Daoy (cell line): ENCODE data around the gene ITPK1. TPM values are rescaled to one million over a fixed set of nuclear protein-coding genes. Genes with fewer than 3 reads are reported as not detected.

Experiments used
- DNase-seq: peaks from one replicate; pipeline ENCODE4 v3.0.0-alpha.2; 2015; ENCODE audit warnings: low read depth
- total RNA-seq: library from RNA; depleted of rRNA; stranded (reverse); fragments of >200 nt; shearing (Covaris generic); gene quantifications from 2 replicates; pipeline ENCODE4 v1.2.3, GENCODE V29; 2014

The ITPK1 gene
- total RNA-seq, 1 experiment from 2014 or later = 14.2 TPM

DNA sequence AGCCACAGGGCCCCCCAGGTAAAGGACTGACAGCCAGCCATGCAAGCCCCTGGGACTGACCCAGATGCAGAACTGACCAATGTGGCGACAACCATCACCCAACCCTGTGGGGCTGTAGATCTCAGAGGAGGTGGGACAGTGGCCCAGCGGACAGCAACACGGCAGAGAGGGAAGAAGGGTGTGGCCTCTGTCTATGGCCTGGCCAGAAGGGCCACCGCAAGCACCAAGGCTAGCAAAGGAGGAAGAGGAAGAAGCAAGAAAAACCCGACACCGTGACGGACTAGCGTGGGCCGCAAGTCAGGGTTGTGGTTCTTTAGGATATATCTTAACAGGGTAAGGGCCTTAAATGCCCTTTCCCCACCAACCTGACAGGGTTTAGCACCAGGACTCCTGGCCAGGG lies 71.2 kb downstream of the ITPK1 start:
- DNase-seq = no peak

DNA sequence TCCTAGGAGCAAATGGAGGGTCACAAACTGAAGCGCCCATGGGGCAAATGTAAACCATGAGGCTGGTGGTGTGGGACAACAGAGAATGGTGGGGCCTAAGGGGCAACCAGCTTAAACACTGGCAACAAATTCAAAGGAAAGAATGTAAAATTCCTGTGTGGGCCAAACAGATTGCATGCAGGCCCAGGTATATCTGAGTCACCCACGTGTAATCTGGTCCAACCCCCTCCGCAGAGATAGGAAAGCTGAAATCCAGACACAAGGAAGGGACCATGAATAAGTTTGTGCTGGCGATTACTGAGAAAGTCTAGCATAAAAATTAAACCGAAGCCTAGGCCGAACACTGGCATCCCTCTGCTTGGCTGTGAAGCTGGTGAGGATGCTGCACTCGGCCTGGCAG lies 71.6 kb downstream of the ITPK1 start:
- peak; percentile 32 for DNase-seq

DNA sequence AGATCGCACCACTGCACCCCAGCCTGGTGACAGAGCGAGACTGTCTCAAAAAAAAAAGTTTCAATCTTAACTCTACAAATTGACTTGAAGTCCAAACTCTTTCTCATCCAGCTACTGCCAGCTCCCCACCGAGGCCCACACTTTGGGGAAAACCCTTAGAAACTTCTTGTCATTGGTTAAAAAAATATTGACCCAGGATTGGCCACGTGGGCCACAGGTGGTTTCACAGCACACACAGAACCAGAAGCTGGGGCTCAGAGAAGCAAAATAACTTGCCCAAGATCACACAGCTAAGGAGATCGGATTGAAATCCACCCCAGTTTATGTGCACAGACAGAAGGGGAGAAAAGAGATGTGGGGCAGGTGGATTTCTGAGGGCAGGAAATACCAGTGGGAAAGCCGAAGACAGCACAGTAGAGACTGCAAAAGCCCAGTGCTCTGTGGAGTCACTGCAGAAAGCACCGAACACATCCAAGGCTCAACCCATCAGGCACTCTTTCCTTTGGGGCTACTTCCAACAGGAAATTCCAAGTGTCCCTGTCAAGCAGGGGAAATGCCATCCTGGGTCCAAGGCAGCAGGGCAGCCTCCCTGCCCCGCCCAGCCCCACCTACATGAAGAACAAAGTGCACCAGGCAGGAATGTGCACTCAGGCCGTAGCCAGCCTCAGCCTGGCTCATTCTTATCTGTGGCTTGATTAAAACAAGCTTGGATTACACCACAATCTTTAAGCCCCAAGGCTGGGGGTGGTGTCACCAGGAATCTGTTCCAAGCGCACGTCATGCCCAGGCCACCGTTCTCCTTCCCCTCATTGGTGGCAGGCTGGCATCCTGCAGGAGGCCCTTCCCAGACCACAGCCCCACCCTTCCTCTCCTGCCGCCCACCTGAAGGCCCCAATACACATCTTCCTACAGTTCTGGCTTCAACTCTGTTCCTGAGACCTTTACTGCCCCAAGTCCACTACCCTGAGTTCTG lies 72.5 kb downstream of the ITPK1 start:
- DNase-seq = peak; percentile 98

DNA sequence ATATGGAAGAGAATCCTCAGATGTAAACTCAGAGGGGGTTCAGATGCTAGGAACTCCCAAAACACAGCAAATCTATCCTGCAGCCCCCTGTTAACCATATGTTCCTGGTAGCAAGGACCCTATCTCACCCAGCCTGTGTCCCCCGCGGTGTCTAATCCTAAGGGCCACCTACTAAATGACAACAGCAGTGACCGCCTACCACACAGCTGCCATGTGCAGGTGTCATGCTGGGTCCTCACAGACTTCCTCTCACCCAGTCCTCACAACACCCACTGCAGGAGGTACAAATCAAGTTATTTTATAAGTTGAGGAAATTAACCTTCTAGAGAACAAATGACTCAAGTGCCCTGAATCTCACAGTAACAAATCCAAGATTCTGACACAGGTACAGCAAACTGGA lies 73.9 kb downstream of the ITPK1 start:
- no peak for DNase-seq

DNA sequence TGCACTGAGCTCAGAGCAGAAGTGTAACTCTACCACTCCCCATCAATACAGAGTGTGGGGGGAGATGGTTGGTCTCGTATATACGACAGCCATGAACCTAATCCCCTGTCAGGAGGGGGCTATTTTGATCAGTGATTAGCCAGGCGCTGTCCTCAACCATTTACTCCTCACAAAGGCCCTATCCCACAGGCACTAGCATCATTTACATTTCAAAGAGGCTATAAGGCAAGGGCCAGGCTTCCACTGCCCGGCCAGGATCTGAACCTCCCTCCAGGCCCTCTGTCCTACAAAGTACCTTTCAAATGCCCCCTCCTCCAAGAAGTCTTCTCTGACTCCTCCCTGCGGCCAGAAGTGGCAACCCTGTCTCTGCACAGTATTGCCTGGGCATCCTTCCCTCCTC lies 74.7 kb downstream of the ITPK1 start:
- no peak for DNase-seq

DNA sequence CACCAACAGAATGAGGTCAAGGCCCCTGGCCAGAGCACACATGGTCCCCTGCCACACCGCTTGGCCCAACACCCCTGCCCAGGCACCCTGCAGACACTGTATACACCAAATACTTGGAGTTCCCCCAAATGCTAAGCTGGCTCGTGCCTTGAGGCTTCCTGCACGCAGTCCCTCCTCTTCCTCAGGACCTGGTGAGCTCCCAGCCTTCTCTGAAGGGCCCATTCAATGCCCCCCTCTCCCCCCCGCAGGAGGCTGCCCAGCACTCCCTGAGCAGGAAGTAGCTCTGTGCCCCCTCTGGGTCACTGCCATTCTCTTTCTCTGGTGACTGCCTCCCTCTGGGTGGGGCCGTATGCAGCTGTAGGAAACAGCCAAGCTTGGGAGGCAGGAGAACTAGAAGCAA lies 75.3 kb downstream of the ITPK1 start:
- DNase-seq = peak; percentile 28

DNA sequence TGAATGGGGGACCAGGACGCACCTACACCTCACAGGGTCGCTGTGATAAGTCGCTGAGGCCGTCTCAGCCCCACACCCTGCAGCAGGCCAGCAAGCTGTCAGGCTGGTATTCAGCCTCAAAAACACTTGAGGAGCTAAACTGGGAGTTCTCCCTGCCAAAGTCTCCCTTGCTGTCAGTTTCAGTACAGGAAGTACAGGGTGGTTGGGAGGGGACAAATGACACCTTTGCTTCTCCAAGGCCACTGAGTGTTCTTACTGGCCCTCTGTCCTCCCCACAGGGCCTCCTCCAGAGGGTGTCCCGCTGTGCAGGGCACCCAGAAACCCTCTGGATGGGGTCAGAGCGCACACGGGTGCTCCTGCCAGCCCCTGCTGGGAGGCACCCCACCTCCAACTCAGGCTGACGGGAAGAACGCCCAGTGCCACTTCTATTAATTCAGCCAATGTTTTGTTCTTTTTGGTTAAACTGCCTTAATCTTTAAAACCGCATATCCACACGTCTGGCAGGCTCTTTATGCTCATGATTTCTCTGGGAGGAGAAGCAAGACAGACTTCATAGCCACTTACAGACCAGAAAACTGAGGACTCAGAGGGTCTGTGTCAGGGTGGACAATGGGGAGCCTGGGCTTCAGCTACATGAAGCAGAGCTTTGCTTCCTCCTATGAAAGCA lies 75.9 kb downstream of the ITPK1 start:
- no peak for DNase-seq

DNA sequence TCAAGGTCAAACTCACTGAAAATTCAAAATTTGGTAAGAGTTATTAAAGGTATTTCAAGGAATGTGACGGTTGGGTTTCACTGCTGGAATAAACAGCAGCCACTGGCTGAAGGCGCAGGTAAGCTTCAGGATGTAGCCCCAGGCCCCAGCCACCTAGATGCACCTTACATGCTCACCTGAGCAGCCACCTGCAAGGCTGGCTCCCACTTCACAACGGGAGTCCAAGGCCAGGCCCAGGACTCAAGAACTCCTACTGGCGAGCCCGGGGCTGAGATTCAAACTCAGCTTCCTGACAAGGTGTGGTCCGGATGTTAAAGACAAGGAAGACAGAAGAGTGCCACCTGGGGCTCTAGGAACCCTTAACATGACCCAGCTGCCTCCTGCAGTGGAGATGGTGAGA lies 78.4 kb downstream of the ITPK1 start:
- no peak for DNase-seq

DNA sequence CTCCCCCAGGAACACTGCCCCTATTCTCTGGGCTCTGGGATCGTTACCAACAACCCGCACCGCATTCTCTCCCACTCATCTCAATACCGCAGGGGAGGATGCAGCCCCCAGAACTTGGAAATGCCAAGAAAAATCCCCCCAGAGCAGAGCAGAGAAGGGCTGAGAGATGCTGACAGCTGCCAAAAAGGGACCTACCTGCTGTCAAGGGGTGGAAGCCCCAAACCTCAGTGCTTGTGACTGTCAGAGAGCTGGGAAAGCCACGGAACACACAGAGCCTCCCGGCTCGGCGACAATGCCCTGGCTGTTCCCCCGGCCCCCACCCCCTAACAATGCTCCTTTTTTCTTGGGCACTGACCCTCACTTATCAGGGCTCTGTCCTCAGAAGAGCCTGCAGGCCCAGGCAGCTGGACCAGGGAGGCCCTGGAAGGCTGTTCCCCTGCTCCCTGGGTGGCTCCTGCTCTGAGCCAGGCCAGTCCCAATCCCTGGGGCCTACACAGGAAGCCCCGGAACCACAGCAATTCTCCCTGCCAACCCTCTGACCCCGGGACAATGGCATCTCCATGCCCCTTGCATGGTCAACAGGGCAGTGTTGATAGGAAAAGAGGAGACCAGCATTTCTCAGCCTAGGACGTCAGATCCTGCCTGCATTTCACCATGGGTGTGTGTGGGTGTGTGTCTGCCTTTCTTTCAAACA lies 78.9 kb downstream of the ITPK1 start:
- DNase-seq = peak; percentile 26

DNA sequence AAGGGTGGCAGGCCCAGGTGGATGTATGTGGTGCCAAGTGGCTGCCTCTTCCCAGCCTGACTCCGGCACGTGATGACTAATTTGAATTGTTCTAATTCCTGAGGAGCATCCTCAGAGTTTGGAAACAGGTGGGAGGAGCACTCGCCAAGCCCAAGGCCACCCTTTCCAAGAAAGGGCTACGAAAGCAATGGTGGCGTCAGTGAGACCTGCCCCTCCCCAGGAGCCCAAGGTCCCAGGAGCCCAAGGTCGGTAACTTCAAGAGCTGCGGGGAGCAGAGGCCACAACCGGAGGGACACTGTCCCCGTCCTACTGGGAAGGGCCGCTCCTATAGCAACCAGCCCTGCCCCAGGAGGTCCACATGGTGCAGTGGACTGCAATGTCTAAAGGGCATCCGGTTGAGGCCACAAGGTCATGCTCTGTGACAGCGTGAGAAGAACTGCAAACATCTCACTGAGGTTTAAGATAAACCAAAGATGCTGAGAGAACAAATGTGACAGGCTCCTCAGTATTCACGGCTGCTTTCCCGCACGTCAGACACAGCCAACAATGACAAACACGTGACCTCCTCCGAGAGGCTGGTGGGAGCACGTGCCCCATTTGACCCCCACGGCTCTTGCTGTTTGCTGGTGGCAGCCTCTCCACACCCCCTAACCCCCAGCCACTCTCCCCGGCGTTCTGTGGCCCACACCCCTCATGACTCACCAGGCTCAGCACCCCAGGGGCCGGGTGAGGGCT lies 79.6 kb downstream of the ITPK1 start:
- peak; percentile 78 for DNase-seq

DNA sequence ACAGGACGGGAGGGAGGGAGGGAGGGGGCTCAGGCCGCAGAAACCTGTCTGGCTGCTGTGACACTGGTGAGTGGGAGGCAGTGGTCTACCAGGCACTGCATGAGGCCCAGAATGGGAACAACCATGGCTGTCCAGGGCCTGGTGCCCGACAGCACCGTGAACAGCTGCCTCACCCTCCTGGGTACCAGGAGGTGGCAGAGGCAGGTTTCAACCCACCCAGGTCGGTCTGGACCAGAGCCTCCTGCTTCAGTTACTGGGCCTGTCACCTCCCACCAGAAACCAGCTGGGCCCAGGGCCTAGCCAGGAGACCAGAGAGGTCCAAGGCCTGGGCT lies 80.2 kb downstream of the ITPK1 start:
- no peak for DNase-seq

DNA sequence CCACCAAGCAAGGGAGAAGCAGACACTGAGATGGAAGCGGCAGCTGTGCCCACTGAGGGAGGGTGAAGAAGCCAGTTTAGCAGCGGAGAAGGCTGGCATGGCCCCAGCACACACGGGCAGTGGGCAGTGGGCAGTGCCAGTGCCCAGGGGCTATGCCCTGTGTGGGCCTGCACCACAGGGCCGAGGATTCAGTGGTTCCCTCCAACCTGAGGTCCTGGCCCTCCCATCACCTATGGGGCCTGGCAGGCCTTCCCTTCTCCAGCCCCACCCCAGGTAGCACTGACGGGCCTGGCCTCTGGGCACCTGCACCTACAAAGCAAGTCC lies 81.1 kb downstream of the ITPK1 start:
- no peak for DNase-seq

DNA sequence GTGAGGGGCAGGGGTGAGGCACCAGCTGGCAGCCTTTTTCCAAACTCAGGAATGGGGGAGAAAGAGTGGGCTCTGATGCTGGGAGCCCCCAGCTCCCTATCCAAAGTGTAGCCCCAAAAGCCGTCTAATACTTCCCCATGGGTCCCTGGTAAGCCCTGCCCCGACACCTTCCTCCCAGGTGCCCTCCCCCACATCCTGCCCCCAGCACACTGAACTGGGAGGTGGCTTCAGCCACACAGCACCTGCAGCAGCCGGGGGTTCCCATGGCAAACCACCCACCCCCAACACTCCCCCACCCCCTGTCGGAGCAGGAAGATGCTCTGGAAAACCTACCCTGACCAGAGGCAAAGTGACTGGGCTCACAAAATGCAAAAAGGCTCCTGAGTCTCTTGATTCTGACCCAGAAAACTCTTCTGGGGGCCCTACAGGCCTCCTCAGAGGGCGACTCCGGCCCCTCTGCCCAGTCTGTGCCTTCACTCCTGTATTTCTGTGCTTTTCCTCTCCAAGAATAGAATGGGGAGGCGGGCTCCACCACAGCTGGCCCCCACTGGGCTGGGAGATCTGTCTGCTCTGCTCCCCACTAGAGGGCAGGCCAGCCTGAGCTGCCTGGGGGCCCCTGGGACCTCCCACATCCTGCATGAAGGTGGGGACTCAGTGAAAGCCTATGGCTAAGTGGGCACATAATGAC lies 81.6 kb downstream of the ITPK1 start:
- peak; percentile 47 for DNase-seq

DNA sequence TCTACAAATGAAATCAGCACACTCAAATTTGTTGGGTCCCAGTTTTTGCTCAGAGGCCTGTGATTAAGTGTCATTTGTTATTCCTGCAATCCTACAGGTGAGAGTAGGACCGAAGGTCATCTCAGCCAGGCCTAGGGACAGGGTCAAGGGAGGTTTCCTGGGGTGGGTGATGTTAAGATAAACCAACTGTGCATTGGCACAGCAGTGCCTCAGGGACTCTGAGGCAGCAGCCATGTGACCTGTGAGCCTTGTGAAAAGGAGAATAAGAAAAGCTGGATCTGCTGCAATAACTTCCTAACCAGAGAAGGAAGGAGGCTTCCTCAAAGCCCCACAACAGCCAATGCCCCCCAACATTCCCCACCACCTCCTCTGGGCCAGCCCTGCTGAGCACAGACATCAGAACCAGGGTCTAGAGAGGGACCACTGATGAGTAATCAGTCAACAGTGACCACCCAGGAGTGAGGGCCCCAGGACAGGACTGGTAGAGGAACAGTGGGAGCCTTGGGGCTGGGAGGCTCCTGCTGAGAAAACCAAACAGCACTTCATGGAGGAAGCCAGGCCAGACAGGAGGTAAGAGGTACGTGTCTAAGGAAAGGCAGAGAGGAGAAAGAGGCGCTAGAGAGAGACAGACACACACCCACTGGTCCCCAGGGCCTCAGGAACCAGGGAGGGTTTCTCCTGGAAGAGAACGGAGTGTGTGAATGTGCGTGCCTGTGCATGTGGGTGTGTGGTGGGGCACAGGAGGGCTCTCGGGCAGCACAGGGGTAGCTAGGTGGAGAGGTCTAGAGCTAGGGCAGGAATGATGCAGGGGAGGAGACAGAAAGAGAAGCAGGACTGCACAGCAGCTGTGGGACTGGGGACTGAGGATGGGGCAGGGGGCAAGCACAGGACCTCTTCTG lies 82.4 kb downstream of the ITPK1 start:
- peak; percentile 34 for DNase-seq

DNA sequence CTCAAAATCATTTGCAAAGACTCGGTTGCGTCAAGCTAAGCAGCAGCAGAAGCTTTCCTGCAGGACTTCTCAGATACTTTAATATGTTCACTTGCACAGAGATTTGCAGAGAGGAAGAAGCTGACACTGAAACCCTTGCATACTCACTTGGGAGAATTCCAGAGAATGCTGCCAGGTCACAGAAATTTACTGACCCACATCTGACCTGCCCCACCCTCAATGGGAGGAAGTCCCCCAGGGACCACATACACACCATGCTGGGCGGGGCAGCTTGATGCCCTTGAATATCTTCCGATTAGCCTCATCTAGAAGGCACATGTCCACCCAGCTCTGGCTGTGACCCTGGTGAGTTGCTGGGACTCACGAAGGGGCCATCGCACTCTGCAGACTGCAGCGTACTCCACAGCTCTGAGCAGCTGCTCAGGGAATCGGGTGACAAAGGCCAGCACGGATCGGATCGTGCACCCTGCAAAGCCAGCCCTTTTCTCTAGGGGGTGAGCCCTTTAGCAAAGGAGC lies 83.2 kb downstream of the ITPK1 start:
- peak; percentile 37 for DNase-seq

DNA sequence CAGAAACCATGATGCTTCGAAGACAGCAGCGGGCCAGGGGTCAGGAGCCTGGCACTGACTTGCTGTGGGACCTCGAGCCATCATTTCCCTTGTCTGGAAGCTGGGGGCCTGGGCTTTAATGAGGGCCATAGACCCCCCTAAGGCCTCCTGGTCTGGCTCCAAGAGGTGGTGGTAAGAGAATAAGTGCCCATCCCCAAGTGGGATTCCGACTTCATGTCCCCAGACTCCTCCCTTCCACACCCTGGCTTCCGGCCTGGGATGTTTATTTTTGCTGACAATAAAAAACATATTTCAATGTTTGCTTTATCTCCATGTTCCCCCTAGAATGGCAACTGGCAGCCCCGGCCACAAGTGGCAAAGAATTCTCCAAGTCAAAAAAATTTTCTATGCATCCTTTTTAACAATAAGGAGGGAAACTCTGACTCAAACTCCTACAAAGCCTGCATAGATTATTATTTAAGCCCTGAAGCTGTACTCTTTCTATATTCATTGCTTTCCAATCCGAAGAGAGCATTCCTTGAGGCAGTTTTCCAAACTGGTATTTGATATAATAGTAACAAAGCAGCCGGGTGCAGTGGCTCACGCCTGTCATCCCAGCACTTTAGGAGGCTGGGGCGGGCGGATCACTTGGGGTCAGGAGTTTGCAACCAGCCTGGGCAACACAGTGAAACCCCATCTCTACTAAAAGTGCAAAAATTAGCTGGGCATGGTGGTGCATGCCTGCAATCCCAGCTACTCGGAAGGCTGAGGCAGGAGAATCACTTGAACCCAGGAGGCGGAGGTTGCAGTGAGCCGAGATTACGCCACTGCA lies 84.0 kb downstream of the ITPK1 start:
- no peak for DNase-seq

DNA sequence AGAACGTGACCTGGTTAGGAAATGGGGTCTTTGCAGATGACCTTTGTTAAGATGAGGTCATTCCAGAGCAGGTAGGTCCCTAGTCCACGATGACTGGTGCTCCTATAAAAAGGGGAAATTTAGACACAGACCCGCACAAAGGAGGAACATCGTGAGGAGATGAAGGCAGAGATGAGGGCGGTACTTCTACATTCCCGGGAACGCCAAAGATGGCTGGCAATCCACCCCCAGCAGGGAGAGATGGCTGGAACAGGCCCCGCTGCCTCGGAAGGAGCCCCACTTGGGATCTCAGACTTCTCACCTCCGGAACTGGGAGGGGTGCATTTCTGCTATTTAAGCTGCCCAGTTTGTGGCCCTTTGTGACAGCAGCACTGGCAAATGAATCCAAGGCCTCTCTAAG lies 85.0 kb downstream of the ITPK1 start:
- DNase-seq = no peak

DNA sequence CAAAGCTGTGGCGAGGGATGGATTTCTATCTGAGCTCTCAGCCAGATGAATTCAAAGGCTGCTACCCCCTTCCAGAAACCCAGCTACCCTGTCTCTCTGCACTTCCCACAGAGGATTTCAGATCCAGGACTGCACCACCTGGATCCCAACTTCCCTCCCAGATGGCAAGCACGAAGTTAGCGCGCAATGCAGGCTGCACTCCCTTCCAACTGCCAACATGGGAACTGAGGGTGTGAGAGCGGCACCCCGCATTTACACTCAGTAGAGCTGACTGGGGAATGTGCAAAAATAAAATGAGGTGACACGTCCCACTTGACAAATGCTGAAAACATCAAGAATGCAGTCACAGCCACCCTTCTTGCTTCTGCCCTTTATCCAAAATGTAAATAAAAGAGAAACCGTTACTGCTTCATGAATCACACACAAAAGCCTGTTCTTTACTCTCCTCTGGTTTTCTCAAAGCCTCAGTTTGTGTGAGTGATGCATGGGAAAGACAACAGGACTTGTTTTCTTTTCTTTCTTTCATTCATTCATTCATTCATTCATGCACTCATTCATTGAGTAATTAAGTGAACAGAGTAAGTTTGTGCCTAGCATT lies 85.7 kb downstream of the ITPK1 start:
- no peak for DNase-seq

DNA sequence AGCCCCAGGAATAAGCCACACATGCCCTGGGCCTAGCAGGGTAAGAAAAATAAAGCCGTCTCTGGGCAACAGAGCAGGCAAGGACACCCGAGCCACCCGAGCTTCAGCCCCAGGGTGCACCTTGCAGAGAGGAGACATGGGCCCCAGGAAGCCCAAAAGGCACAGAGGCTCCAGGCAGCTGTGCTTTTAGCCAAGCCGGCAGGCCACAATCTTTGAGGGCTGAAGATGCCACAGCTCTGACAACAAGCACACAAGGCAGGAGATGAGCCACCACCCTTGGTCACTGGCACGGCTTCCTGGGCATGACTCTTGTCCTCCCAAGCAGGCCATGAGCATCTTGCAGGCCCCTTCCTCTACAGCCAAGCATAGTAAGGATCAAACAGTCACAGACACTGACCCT lies 86.3 kb downstream of the ITPK1 start:
- DNase-seq = no peak
